Activated naive CD4-positive, alpha-beta T cell treated with anti-CD3 and anti-CD28 coated beads, Interleukin-2, amount 50 U/mL, for 16 hours (primary cell): ENCODE data around the gene NKX2-3.

Experiments used
- DNase-seq: peaks from one replicate; pipeline ENCODE4 v3.0.0-alpha.2; 2020

NKX2-3 gene

GRCh38 chr10:99539120-99539519, 6.4 kb downstream of the NKX2-3 start:
- DNase-seq, result no peak

- DNase-seq, result no peak
These were observed 7.1 kb downstream of the NKX2-3 start for GRCh38 chr10:99539820-99540219.

GRCh38 chr10:99540306-99540656, 7.5 kb downstream of the NKX2-3 start:
- no peak for DNase-seq

GRCh38 chr10:99540657-99541531, 8.2 kb downstream of the NKX2-3 start:
- DNase-seq, result no peak

- no peak for DNase-seq
These were observed 11.6 kb downstream of the NKX2-3 start for GRCh38 chr10:99544322-99544721.

- DNase-seq, result no peak
These were observed 15.3 kb downstream of the NKX2-3 start for GRCh38 chr10:99548041-99548530.

GRCh38 chr10:99551158-99551557, 18.4 kb downstream of the NKX2-3 start:
- DNase-seq, result no peak

- no peak for DNase-seq
These were observed 18.9 kb downstream of the NKX2-3 start for GRCh38 chr10:99551616-99552015.

GRCh38 chr10:99555371-99555770, 22.6 kb downstream of the NKX2-3 start:
- no peak for DNase-seq

GRCh38 chr10:99555825-99556523, 23.2 kb downstream of the NKX2-3 start:
- no peak for DNase-seq

GRCh38 chr10:99557044-99557443, 24.3 kb downstream of the NKX2-3 start:
- no peak for DNase-seq

- no peak for DNase-seq
These were observed 26.0 kb downstream of the NKX2-3 start for GRCh38 chr10:99558708-99559107.

- DNase-seq, result peak; percentile 18
These were observed 27.8 kb downstream of the NKX2-3 start for GRCh38 chr10:99560277-99561126.

GRCh38 chr10:99562631-99563030, 29.9 kb downstream of the NKX2-3 start:
- DNase-seq, result no peak

GRCh38 chr10:99564361-99564760, 31.6 kb downstream of the NKX2-3 start:
- no peak for DNase-seq

- no peak for DNase-seq
These were observed 32.4 kb downstream of the NKX2-3 start for GRCh38 chr10:99565166-99565565.

GRCh38 chr10:99569253-99569939, 36.7 kb downstream of the NKX2-3 start:
- no peak for DNase-seq

GRCh38 chr10:99569961-99570360, 37.2 kb downstream of the NKX2-3 start:
- no peak for DNase-seq

- DNase-seq, result no peak
These were observed 39.1 kb downstream of the NKX2-3 start for GRCh38 chr10:99571816-99572215.

- no peak for DNase-seq
These were observed 41.0 kb downstream of the NKX2-3 start for GRCh38 chr10:99573790-99574189.

GRCh38 chr10:99579971-99580370, 47.2 kb downstream of the NKX2-3 start:
- no peak for DNase-seq

- DNase-seq, result no peak
These were observed 49.6 kb downstream of the NKX2-3 start for GRCh38 chr10:99582255-99582770.
